ENCODE results near the gene SETD7.

DNA sequence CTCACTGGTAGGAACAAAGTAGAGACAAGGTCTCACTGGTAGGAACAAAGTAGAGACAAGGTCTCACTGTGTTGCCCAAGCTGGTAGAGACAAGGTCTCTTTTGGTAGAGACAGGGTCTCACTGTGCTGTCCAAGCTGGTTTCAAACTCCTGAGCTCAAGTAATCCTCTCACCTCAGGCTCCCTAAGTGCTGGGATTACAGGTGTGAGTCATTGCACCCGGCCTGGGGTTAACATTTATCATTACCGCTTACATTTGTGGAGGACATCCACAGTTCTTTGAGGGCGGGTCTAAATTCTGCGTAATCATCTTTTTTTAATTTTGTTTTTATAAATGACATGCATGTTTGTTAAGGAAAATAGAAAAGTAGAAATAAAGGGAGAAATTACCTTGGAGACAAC is 90.1 kb downstream of the SETD7 start:
- TF ChIP-seq, protein P1, sequence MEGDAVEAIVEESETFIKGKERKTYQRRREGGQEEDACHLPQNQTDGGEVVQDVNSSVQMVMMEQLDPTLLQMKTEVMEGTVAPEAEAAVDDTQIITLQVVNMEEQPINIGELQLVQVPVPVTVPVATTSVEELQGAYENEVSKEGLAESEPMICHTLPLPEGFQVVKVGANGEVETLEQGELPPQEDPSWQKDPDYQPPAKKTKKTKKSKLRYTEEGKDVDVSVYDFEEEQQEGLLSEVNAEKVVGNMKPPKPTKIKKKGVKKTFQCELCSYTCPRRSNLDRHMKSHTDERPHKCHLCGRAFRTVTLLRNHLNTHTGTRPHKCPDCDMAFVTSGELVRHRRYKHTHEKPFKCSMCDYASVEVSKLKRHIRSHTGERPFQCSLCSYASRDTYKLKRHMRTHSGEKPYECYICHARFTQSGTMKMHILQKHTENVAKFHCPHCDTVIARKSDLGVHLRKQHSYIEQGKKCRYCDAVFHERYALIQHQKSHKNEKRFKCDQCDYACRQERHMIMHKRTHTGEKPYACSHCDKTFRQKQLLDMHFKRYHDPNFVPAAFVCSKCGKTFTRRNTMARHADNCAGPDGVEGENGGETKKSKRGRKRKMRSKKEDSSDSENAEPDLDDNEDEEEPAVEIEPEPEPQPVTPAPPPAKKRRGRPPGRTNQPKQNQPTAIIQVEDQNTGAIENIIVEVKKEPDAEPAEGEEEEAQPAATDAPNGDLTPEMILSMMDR (conservative IDR thresholded peaks at IDR 0.05 in 1 of 2, IDR thresholded peaks at IDR 0.05 in 1 of 2; ENCODE audit: extremely low read depth in 1 of 2, insufficient read depth in 1 of 2, low read depth in 1 of 2, low read length in 2 of 2), result no peak
- no peak for TF ChIP-seq EZH2 (IDR thresholded peaks at IDR 0.05; ENCODE audit: borderline replicate concordance, low read length)
